ENCODE measurements around the gene ATE1.

DNA sequence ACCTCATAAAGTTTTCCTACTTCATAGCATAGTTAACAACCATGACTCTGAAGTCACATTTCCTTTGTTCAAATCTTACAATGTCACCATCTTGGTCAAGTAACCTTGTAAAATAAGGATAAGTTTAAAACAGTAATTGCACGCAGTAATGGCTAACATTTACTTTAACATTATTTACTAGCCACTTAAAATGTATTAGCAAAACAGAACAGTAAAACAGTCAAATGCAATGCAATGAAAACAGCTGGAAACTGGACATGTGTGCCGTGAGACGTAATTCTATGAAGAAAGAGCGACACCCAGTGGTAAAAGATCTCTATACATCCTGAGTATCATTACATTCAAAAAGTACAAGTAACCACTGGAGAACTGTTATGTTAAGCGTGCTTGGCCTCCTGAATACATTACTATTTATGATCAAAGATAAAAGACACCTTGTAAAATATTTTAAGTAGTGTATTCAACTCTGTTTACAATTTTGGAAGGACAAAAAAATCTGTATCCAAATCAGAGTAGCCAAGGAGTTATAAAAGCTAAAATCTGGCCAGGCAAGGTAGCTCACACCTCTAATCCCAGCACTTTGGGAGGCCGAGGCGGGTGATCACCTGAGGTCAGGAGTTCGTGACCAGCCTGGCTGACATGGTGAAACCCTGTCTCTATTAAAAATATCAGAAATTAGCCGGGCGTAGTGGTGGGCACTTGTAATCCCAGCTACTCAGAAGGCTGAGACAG is 27.2 kb downstream of the ATE1 start:
- TF ChIP-seq POLR2AphosphoS5 (IDR thresholded peaks at IDR 0.05) = no peak
- TF ChIP-seq, protein P1, sequence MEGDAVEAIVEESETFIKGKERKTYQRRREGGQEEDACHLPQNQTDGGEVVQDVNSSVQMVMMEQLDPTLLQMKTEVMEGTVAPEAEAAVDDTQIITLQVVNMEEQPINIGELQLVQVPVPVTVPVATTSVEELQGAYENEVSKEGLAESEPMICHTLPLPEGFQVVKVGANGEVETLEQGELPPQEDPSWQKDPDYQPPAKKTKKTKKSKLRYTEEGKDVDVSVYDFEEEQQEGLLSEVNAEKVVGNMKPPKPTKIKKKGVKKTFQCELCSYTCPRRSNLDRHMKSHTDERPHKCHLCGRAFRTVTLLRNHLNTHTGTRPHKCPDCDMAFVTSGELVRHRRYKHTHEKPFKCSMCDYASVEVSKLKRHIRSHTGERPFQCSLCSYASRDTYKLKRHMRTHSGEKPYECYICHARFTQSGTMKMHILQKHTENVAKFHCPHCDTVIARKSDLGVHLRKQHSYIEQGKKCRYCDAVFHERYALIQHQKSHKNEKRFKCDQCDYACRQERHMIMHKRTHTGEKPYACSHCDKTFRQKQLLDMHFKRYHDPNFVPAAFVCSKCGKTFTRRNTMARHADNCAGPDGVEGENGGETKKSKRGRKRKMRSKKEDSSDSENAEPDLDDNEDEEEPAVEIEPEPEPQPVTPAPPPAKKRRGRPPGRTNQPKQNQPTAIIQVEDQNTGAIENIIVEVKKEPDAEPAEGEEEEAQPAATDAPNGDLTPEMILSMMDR (IDR thresholded peaks at IDR 0.05) = peak in 5 of 7 experiments; percentile 23 to 61 (median 51)
- TF ChIP-seq POLR2A (IDR thresholded peaks at IDR 0.05) = no peak

Data from stomach (tissue), 4 donors.